SK-N-SH (cell line): ENCODE measurements around the gene PEX12.

Source experiments
- EP300 ChIP-seq, 2 experiments: IDR thresholded peaks; 2 replicates each; pipeline versions ENCODE4 v1.4.0 to v1.6.1; 2012; ENCODE audit warnings: borderline replicate concordance in 1 of 2, low read depth in 1 of 2, low read length in 1 of 2
- FOXM1 ChIP-seq: IDR thresholded peaks from 2 replicates; pipeline ENCODE4 v1.4.0; 2012; ENCODE audit warnings: low read depth, mild to moderate bottlenecking
- POLR2AphosphoS5 ChIP-seq: IDR thresholded peaks from 2 replicates; pipeline ENCODE4 v1.6.1; 2012; ENCODE audit warnings: low read depth, low read length
- YY1 ChIP-seq: IDR thresholded peaks from 2 replicates; pipeline ENCODE4 v1.4.0; 2012; ENCODE audit warnings: low read depth, mild to moderate bottlenecking
- TF ChIP-seq, protein P1 (sequence below): IDR thresholded peaks from 2 replicates; pipeline ENCODE4 v1.4.0; 2012; ENCODE audit warnings: low read depth
- TF ChIP-seq, protein P2 (sequence below): IDR thresholded peaks from 2 replicates; pipeline ENCODE4 v1.6.1; 2012; ENCODE audit warnings: mild to moderate bottlenecking, low read depth, low read length, moderate library complexity
- TF ChIP-seq, protein P3 (sequence below): fragments of 200-600 bp; sonication (generic); IDR thresholded peaks from 2 replicates; pipeline ENCODE4 v1.6.1; 2017; ENCODE audit warnings: antibody characterized with exemption, mild to moderate bottlenecking, moderate library complexity
- TF ChIP-seq, protein P4 (sequence below): IDR thresholded peaks from 2 replicates; pipeline ENCODE4 v1.4.0; 2012; ENCODE audit warnings: low read depth, borderline replicate concordance

GRCh38 chr17:35614810-35615209, 36.4 kb upstream of the PEX12 start:
- no peak for TF ChIP-seq FOXM1
- no peak for TF ChIP-seq POLR2AphosphoS5
- TF ChIP-seq, protein P1, sequence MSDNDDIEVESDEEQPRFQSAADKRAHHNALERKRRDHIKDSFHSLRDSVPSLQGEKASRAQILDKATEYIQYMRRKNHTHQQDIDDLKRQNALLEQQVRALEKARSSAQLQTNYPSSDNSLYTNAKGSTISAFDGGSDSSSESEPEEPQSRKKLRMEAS, result no peak
- TF ChIP-seq, protein P2, sequence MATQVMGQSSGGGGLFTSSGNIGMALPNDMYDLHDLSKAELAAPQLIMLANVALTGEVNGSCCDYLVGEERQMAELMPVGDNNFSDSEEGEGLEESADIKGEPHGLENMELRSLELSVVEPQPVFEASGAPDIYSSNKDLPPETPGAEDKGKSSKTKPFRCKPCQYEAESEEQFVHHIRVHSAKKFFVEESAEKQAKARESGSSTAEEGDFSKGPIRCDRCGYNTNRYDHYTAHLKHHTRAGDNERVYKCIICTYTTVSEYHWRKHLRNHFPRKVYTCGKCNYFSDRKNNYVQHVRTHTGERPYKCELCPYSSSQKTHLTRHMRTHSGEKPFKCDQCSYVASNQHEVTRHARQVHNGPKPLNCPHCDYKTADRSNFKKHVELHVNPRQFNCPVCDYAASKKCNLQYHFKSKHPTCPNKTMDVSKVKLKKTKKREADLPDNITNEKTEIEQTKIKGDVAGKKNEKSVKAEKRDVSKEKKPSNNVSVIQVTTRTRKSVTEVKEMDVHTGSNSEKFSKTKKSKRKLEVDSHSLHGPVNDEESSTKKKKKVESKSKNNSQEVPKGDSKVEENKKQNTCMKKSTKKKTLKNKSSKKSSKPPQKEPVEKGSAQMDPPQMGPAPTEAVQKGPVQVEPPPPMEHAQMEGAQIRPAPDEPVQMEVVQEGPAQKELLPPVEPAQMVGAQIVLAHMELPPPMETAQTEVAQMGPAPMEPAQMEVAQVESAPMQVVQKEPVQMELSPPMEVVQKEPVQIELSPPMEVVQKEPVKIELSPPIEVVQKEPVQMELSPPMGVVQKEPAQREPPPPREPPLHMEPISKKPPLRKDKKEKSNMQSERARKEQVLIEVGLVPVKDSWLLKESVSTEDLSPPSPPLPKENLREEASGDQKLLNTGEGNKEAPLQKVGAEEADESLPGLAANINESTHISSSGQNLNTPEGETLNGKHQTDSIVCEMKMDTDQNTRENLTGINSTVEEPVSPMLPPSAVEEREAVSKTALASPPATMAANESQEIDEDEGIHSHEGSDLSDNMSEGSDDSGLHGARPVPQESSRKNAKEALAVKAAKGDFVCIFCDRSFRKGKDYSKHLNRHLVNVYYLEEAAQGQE, result no peak
- TF ChIP-seq YY1, result no peak
- TF ChIP-seq, protein P3, sequence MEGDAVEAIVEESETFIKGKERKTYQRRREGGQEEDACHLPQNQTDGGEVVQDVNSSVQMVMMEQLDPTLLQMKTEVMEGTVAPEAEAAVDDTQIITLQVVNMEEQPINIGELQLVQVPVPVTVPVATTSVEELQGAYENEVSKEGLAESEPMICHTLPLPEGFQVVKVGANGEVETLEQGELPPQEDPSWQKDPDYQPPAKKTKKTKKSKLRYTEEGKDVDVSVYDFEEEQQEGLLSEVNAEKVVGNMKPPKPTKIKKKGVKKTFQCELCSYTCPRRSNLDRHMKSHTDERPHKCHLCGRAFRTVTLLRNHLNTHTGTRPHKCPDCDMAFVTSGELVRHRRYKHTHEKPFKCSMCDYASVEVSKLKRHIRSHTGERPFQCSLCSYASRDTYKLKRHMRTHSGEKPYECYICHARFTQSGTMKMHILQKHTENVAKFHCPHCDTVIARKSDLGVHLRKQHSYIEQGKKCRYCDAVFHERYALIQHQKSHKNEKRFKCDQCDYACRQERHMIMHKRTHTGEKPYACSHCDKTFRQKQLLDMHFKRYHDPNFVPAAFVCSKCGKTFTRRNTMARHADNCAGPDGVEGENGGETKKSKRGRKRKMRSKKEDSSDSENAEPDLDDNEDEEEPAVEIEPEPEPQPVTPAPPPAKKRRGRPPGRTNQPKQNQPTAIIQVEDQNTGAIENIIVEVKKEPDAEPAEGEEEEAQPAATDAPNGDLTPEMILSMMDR, result no peak
- TF ChIP-seq, protein P4, sequence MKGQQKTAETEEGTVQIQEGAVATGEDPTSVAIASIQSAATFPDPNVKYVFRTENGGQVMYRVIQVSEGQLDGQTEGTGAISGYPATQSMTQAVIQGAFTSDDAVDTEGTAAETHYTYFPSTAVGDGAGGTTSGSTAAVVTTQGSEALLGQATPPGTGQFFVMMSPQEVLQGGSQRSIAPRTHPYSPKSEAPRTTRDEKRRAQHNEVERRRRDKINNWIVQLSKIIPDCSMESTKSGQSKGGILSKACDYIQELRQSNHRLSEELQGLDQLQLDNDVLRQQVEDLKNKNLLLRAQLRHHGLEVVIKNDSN, result no peak
- TF ChIP-seq EP300 (IDR thresholded peaks at IDR 0.05; ENCODE audit: borderline replicate concordance in 1 of 2, low read depth in 1 of 2, low read length in 1 of 2), result no peak
